ENCODE measurements around the gene NLRX1.

NLRX1 gene

DNA sequence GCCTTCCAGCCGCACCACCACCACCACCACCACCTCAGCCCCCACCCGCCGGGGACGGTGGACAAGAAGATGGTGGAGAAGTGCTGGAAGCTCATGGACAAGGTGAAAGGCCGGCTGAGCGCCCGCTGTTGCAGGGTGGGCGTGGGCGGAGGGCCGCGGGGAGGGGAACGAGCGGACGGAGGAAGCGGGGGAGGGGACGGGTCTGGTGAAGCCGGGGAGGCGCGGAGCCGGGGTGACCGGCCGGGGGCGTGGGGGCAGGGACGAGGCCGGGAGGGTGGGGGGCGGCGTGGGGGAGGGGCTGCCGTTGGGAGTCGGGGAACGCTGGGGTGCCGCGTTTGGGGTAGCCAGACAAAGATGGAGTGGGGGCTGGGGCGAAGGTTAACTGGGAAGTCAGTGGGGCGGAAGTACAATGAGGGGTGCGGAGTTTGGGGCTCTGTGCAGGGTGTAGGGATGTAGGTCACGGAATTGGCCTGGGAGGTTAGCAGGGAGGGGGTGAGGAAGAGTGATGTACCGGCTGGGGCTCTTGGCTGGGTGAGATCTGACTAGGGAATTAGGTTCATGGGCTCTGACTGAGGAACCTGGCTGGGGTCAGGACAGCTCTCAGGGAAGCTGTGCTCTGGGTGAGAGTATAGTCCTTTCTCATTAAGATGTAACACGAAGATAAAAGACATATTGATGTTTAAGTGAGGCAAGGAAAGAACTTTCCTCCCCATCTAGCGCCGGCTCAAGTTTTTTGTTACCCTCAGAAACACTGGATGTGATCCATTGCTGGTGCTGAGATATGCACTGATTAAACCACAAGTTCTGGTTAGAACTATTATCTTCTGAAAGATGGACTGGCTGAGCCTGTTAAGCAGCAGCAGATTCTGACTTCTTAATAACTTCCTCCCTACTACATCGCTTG lies 38.2 kb downstream of the NLRX1 start:
- no peak for DNase-seq (ENCODE audit: low read depth)
- TF ChIP-seq, protein P1, sequence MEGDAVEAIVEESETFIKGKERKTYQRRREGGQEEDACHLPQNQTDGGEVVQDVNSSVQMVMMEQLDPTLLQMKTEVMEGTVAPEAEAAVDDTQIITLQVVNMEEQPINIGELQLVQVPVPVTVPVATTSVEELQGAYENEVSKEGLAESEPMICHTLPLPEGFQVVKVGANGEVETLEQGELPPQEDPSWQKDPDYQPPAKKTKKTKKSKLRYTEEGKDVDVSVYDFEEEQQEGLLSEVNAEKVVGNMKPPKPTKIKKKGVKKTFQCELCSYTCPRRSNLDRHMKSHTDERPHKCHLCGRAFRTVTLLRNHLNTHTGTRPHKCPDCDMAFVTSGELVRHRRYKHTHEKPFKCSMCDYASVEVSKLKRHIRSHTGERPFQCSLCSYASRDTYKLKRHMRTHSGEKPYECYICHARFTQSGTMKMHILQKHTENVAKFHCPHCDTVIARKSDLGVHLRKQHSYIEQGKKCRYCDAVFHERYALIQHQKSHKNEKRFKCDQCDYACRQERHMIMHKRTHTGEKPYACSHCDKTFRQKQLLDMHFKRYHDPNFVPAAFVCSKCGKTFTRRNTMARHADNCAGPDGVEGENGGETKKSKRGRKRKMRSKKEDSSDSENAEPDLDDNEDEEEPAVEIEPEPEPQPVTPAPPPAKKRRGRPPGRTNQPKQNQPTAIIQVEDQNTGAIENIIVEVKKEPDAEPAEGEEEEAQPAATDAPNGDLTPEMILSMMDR (IDR thresholded peaks at IDR 0.05; ENCODE audit: control insufficient read depth, insufficient read depth, low read depth, low read length, missing control alignments) = no peak
- peak overlapping the region; percentile 95 for H3K4me3 ChIP-seq (ENCODE audit: control insufficient read depth, low read depth, low read length)

DNA sequence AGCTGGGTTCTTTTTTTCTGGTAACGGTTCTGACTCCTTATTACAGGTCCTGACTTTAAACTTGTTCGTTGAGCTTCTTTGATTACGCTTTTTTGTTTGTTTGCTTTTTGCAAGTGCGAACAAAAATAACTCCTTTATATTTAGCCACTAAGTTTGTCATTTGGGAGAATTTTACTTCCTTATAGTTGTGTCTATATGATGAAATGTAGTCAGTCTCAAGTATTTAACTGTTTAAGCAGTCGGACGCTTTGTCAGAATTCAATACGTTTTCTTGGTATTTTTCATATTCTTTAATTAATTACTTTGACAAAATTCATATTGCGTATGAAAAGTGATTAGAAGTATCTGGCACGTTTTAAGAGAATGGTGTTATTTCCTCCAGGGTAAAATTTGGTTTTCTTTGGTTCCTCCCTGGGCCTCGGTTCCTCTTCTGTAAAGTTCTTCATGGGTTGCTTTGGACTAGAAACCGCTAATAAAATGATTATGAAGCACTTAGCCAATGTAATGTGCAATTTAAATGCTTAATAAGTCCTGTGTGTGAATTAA lies 39.0 kb downstream of the NLRX1 start:
- no peak for DNase-seq (ENCODE audit: low read depth)
- TF ChIP-seq, protein P1 (IDR thresholded peaks at IDR 0.05; ENCODE audit: control insufficient read depth, insufficient read depth, low read depth, low read length, missing control alignments) = no peak
- H3K4me3 ChIP-seq (ENCODE audit: control insufficient read depth, low read depth, low read length) = peak overlapping the region; percentile 95

DNA sequence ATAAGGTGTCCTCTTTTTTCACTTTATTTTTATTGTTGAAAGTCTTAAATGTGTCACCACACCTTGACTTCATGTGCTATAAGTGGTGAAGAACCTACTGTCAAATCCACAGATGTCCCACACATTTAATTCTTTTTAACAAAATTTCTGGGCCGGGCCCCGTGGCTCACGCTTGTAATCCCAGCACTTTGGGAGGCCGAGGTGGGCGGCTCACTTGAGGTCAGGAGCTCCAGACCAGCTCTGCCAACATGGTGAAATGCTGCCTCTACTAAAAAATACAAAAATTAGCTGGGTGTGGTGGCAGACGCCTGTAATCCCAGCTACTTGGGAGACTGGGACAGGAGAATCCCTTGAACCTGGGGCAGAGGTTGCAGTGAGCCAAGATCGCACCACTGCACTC lies 40.7 kb downstream of the NLRX1 start:
- TF ChIP-seq, protein P1 (IDR thresholded peaks at IDR 0.05; ENCODE audit: control insufficient read depth, insufficient read depth, low read depth, low read length, missing control alignments) = no peak
- DNase-seq (ENCODE audit: low read depth) = no peak
- H3K4me3 ChIP-seq (ENCODE audit: control insufficient read depth, low read depth, low read length) = no peak overlapping the region

DNA sequence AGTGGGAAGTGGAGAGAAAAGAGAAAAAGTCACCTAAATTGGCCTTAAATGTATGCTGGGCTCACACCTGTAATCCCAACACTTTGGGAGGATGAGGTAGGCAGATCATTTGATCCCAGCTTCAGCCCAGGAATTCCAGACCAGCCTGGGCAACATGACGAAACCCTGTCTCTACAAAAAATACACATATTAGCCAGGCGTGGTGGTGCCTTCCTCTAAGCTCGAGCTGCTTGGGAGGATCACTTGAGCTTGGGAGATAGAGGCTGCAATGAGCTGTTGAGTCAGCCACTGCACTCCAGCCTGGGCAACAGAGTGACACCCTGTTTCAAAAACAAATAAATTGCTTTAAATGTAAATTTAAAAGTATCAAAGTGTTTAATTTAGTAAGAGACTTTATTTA lies 41.5 kb downstream of the NLRX1 start:
- H3K4me3 ChIP-seq (ENCODE audit: control insufficient read depth, low read depth, low read length) = no peak overlapping the region
- TF ChIP-seq, protein P1 (IDR thresholded peaks at IDR 0.05; ENCODE audit: control insufficient read depth, insufficient read depth, low read depth, low read length, missing control alignments) = no peak
- DNase-seq (ENCODE audit: low read depth) = no peak

DNA sequence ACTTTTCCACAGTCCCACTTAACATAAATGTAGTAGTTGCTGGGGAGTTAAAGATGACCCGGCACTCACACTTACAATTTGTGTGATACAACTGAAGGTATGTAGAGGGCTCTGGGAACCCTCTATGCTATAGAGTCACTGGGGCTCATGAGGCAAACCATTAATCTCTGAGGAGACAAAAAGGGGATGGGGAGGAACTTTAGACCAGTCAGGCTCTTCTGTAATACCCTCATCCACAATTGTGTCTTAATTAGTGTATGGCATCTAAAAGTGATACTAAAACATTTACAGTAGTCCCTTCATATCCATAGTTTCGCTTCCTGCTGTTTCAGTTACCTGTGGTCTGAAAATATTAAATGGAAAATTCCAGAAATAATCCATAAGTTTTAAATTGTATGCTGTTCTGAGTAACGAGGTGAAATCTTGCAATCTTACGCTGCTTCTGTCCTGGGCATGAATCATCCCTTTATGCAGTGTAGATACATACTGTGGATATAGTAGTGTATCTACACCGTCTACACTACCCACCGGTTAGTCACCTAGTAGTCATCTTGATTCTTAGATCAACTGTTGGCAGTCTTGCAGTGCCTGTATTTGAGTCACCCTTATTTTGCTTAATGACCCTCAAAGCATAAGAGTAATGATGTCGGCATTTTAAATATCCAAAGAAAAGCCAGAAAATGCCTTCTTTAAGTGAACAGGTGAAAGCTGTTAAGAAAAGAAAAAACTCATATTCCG lies 49.8 kb downstream of the NLRX1 start:
- TF ChIP-seq, protein P1 (IDR thresholded peaks at IDR 0.05; ENCODE audit: control insufficient read depth, insufficient read depth, low read depth, low read length, missing control alignments) = no peak
- peak; percentile 80 for DNase-seq (ENCODE audit: low read depth)
- H3K4me3 ChIP-seq (ENCODE audit: control insufficient read depth, low read depth, low read length) = no peak overlapping the region

DNA sequence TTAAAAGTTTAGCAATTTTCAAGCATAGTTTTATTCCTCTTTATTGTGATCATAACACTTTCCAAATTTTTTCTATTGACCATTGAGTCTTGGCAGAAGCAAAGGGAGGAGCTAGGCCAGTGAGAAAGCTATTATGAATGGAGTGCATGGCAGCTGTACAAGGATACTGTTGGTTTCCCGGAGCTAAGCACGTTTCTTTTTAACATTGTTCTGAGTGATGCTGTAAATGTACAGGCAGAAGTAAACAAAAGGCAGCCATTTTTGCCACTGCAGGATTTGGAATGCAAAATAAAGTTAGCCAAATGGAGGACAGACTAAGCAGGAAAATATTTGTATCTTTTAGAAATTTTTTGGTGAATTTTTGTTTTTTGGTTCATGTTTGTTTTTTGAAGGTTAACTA lies 53.8 kb downstream of the NLRX1 start:
- no peak for DNase-seq (ENCODE audit: low read depth)
- TF ChIP-seq, protein P1 (IDR thresholded peaks at IDR 0.05; ENCODE audit: control insufficient read depth, insufficient read depth, low read depth, low read length, missing control alignments) = no peak
- no peak overlapping the region for H3K4me3 ChIP-seq (ENCODE audit: control insufficient read depth, low read depth, low read length)
